GM23248 (cell line): ENCODE measurements around the gene TNS2.

Source experiments
- EZH2 ChIP-seq: fragments of 200-600 bp; sonication (generic); IDR thresholded peaks from 2 replicates; pipeline ENCODE4 v1.6.1; 2018; ENCODE audit warnings: antibody characterized with exemption, mild to moderate bottlenecking; ENCODE audit not compliant: insufficient read depth, poor library complexity, severe bottlenecking
- EZH2phosphoT487 ChIP-seq: fragments of 200-600 bp; sonication (generic); IDR thresholded peaks from 2 replicates; pipeline ENCODE4 v1.6.1; 2018; ENCODE audit warnings: antibody characterized with exemption, moderate library complexity, mild to moderate bottlenecking, low read depth; ENCODE audit not compliant: insufficient read depth

DNA sequence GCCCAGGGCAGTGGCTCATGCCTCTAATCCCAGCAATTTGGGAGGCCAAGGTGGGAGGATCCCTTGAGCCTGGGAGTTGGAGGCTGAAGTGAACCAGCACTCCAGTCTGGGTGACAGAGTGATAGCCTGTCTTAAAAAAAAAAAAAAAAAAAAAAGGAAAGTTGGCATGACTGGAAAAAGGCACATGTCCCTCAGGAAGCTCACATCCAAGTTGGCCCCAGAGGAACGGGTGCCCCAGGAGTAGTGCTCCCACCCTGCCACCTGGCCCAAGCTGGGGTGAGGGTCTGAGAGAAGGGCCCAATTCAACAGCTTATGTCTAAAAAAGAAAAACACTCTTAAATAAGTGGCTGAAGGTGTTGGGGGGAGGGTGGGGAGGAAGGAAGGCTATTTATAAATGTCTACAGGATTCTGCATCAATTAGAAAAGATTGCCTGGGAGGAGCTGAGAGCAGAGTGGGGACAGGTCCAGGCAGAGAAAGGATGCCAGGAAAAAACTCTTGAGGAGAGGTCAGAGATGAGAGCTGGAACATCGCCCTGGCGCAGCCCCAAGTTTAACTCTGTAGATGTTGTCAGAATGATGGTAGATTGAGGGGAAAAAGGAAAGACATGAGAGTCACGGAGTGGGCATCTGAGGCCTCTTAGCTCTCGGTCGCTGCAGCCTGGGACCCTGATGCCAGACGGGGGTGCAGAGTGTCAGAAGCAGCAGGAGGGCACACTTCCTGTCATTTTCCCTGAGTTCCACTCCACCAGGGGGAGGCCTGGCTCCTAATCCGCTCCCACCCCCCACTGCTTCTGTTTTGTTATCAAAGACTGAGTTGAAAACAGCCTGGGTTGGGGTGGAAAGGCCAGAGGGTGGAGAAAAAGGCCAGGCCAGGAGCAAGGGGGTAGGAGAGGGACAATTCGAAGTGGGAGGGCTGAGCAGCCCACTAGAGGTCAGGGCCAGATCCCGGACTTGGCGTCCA lies 22.0 kb downstream of the TNS2 start:
- no peak for TF ChIP-seq EZH2
- no peak for TF ChIP-seq EZH2phosphoT487
